DMS79 (cell line): ENCODE data around the gene ZNF521.
"Not testable (repeated sequence)": the region's sequence is repeated elsewhere in the genome, so short reads cannot be mapped to it uniquely, and the experiment has no call there.

Experiments
- DNase-seq: peaks from one replicate; lab custom pipeline; 2025; lab: John Stamatoyannopoulos, UW

The ZNF521 gene

GRCh38 chr18:25033175-25033574, 318.8 kb downstream of the ZNF521 start:
- DNase-seq, result not testable (repeated sequence)

- no peak for DNase-seq
These were observed 322.2 kb downstream of the ZNF521 start for GRCh38 chr18:25029802-25030201.

GRCh38 chr18:25019931-25020330, 332.0 kb downstream of the ZNF521 start:
- no peak for DNase-seq

GRCh38 chr18:25019086-25019860, 332.7 kb downstream of the ZNF521 start:
- no peak for DNase-seq

GRCh38 chr18:25016666-25017065, 335.3 kb downstream of the ZNF521 start:
- DNase-seq, result no peak

GRCh38 chr18:25016181-25016580, 335.8 kb downstream of the ZNF521 start:
- DNase-seq, result no peak
